ENCODE measurements around the gene ZBTB4.

ZBTB4 gene

DNA sequence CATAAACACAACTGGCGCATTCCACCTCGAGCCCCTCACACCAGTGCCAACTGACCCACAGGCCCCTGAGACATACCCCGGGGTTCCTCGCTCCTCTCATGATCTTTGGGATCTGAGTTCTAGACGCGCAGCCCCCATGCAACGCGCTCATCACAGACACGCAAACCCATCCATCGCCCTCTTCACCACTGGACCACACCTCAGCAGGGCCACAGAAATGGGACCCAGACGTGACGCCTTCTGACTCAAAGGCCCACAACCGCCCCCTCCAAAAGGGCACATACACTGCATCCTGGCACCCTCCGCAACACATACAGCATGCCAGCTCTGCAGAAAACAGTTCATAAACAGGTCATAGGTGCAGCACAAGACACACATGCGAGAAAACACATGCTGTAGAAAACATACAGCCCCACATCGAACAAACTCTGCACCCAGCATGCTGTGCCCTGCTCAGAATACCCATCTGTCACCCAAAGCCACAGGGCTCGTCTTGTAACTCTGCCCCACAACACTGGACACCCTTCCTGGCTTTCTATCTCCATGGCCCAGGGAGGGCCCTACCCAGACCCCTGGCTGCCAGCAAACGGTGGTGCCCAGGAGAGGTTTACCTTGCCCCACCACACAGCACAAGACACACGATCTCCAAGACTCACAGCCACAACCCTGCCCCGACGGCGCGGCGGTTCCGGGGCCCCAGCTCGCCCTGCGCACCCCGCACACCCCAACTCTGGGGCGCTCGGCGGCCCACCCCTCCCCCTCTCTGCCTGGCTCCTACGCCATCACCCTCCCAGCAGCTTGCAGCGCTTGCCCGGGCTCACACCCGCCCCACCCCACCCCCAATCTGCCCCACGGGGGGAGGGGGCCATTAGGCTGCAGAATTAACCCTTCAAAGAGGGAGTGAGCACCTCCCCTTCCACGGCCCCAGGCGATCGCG is 887 bp downstream of the ZBTB4 start:
- TF ChIP-seq, protein P1, sequence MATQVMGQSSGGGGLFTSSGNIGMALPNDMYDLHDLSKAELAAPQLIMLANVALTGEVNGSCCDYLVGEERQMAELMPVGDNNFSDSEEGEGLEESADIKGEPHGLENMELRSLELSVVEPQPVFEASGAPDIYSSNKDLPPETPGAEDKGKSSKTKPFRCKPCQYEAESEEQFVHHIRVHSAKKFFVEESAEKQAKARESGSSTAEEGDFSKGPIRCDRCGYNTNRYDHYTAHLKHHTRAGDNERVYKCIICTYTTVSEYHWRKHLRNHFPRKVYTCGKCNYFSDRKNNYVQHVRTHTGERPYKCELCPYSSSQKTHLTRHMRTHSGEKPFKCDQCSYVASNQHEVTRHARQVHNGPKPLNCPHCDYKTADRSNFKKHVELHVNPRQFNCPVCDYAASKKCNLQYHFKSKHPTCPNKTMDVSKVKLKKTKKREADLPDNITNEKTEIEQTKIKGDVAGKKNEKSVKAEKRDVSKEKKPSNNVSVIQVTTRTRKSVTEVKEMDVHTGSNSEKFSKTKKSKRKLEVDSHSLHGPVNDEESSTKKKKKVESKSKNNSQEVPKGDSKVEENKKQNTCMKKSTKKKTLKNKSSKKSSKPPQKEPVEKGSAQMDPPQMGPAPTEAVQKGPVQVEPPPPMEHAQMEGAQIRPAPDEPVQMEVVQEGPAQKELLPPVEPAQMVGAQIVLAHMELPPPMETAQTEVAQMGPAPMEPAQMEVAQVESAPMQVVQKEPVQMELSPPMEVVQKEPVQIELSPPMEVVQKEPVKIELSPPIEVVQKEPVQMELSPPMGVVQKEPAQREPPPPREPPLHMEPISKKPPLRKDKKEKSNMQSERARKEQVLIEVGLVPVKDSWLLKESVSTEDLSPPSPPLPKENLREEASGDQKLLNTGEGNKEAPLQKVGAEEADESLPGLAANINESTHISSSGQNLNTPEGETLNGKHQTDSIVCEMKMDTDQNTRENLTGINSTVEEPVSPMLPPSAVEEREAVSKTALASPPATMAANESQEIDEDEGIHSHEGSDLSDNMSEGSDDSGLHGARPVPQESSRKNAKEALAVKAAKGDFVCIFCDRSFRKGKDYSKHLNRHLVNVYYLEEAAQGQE (IDR thresholded peaks at IDR 0.05; ENCODE audit: insufficient read depth in 1 of 2, low read depth in 2 of 2, low read length in 2 of 2): no peak
- peak; percentile 30; the same call in 1 of the 2 replicates for TF ChIP-seq TAF1 (IDR thresholded peaks at IDR 0.05; ENCODE audit: borderline replicate concordance, insufficient read depth, low read length)

DNA sequence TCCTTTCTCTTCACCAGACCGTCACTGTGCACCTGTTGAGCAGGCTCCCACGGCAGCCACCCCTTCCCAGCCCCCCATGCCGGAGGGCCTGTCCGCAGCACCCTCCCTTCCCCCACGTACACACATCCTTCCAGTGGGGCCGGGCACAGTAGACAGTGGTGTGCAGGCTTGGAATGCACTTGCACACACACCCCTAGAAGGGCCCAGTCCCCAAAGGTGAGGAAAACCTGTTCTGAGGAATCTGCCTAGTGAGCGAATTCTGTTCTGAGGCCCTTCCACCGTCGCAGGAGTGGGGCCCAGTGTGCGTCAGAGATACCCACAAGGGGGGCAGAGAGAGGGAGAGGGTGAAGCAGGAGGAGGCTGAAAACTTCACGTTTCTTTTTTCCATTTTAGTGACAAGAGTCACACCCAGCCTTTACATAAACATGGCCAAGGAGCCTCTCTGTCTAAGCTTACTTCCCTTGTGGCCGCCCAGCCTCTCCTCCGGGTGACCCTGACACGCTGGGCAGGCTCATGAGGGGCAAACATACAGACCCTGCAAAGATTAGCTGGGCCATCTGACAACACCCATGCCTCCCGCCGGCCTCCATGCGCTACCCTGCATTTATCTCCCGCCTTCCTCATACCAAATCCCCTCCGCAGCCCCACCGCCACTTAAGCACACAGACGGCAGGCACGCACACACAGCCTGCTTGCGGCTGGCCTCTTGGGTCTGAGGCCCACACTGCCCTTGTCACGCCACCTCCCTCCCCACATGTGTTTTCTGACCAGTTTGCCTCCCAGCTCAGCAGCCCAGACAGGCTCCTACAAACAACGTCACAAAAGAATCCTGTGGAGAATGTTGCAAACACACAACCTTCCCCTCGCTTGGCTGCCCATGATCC is 1.8 kb downstream of the ZBTB4 start:
- TF ChIP-seq SIN3A (IDR thresholded peaks at IDR 0.05; ENCODE audit: borderline replicate concordance, insufficient read depth, low read length) (no peak), FOXP2 (optimal IDR thresholded peaks at IDR 0.05; ENCODE audit: borderline replicate concordance, extremely low read depth, extremely low read length, insufficient read depth) (peak; percentile 8), TAF1 (IDR thresholded peaks at IDR 0.05; ENCODE audit: borderline replicate concordance, insufficient read depth, low read length) (no peak)
- TF ChIP-seq, protein P1 (IDR thresholded peaks at IDR 0.05; ENCODE audit: insufficient read depth in 1 of 2, low read depth in 2 of 2, low read length in 2 of 2): no peak

DNA sequence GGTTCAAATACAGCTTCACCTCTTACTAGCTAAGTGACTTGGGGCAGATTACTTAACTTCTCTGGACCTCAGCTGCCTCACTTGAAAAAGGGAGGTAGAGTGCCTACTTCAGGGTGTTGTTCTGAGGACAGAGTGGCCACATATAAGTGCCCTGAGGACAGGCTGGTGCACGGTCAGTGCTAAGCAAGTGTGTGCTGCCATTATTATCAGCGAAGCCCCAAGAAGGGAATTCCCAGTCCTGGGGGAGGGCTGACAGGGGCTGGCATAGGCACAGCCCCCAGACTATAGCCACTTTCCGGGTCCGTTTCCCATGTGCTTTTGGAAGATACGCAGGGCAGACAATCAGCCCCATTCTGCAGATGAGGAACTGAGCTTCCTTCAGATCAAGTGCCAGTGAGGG is 2.5 kb downstream of the ZBTB4 start:
- TF ChIP-seq POLR2AphosphoS5 (IDR thresholded peaks at IDR 0.05; ENCODE audit: low read depth, low read length) (no peak), FOXP2 (optimal IDR thresholded peaks at IDR 0.05; ENCODE audit: borderline replicate concordance, extremely low read depth, extremely low read length, insufficient read depth) (no peak)

DNA sequence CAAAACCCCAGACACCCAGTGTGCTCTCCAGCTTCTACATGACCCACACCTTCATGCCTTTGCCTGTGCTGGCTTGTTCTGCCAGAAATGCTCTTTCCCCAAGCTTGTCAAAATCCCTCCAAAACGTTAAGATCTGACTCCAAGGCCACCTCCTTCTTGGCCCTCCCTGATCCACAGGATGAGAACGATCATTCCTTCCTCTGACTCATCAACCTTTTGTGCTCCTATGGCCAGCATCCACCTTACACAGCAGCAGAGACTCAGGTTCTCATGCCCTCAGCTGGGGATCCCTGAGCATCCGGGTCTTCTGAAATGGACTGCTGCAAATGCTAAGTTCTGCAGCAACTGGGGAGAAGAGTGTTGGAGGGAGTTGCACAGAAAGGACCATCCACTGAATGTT is 2.9 kb downstream of the ZBTB4 start:
- TF ChIP-seq POLR2AphosphoS5 (IDR thresholded peaks at IDR 0.05; ENCODE audit: low read depth, low read length): no peak
- no peak for TF ChIP-seq FOXP2 (optimal IDR thresholded peaks at IDR 0.05; ENCODE audit: borderline replicate concordance, extremely low read depth, extremely low read length, insufficient read depth)
- no peak for TF ChIP-seq SIN3A (IDR thresholded peaks at IDR 0.05; ENCODE audit: borderline replicate concordance, insufficient read depth, low read length)
- no peak for TF ChIP-seq TAF1 (IDR thresholded peaks at IDR 0.05; ENCODE audit: borderline replicate concordance, insufficient read depth, low read length)
- TF ChIP-seq, protein P1 (IDR thresholded peaks at IDR 0.05; ENCODE audit: insufficient read depth in 1 of 2, low read depth in 2 of 2, low read length in 2 of 2): no peak

DNA sequence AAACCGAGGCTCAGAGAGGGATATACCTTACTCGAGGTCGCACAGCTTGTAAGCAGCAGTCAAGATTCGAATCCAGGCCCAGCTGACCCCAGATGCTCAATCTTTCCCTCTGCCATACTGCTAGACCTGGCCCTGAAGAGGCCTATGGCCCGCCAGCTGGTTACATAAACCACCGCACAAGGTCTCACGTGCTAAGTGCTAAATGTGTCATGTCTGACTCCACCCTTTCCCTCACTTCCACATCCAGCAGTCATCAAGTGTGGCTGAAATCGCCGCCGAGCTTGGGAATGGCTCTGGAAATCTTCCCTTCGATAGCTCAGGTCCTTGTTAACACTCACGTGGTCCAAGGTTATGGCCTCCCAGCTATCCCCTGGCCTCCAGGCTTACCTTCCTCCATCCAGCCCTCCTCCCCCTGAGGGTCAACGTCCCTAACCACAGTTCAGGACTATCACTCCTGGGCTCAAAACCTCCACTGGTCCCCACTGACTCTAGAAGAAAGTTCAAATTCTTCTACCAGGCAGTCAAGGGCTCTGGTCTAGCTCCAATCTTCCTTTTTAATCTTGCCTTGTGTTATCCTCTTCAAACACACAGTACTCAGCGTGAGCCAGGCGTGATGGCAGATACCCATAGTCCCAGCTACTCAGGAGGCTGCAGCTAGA is 3.5 kb downstream of the ZBTB4 start:
- TF ChIP-seq TAF1 (IDR thresholded peaks at IDR 0.05; ENCODE audit: borderline replicate concordance, insufficient read depth, low read length): no peak
- no peak for TF ChIP-seq SIN3A (IDR thresholded peaks at IDR 0.05; ENCODE audit: borderline replicate concordance, insufficient read depth, low read length)
- no peak for TF ChIP-seq POLR2AphosphoS5 (IDR thresholded peaks at IDR 0.05; ENCODE audit: low read depth, low read length)
- TF ChIP-seq, protein P1 (IDR thresholded peaks at IDR 0.05; ENCODE audit: insufficient read depth in 1 of 2, low read depth in 2 of 2, low read length in 2 of 2): no peak
- no peak for TF ChIP-seq FOXP2 (optimal IDR thresholded peaks at IDR 0.05; ENCODE audit: borderline replicate concordance, extremely low read depth, extremely low read length, insufficient read depth)
